HCT116 (cell line): ENCODE measurements around the gene CRYBG2. TPM values are rescaled to one million over a fixed set of nuclear protein-coding genes. Genes with fewer than 3 reads are reported as not detected.

Source experiments
- ATAC-seq: fragments of 200-7000 bp; cut with Tn5 transposase; 2 replicates; pipeline ENCODE4 v1.9.1; 2020; ENCODE audit warnings: mild to moderate bottlenecking, moderate library complexity
- BruUV-seq: library from RNA; stranded (reverse); fragments of 400-500 nt; replicated peaks from 2 replicates; lab custom pipeline; 2021; lab: Mats Ljungman, UMichigan
- CTCF ChIA-PET: fragments of 300-600 bp; sonication (Branson Sonifier 250); formaldehyde crosslinking; loops from one replicate; lab custom pipeline; 2021; ENCODE audit warnings: antibody characterized with exemption; lab: Charles Lee
- POLR2A ChIA-PET: fragments of 300-600, 350-600 bp; sonication (Branson Sonifier 250); formaldehyde crosslinking; loops from one replicate; lab custom pipeline; 2021; ENCODE audit warnings: antibody characterized with exemption; lab: Charles Lee
- RAD21 ChIA-PET, 2 experiments: fragments of 300-600 bp; sonication (Branson Sonifier 250); formaldehyde crosslinking; loops; one replicate each; lab custom pipeline; 2023; ENCODE audit warnings: low total read pairs in 2 of 2; ENCODE audit not compliant: uncharacterized antibody in 2 of 2, unreplicated experiment in 2 of 2, low non-redundant PET in 1 of 2; lab: Charles Lee
- DNase-seq: peaks from one replicate; pipeline ENCODE4 v3.0.0-alpha.2; 2010; ENCODE audit warnings: low read depth, low spot score
- H2AFZ ChIP-seq: fragments of 200-600 bp; shearing (Covaris generic), sonication (generic); 2 replicates; pipeline ENCODE4 v1.6.1; 2017; ENCODE audit warnings: low read depth, mixed run types, mixed read lengths, antibody characterized with exemption, low read length; ENCODE audit not compliant: poor library complexity, severe bottlenecking
- H3K27ac ChIP-seq: 2 replicates; pipeline ENCODE4 v1.5.1; 2012; ENCODE audit warnings: low read depth, low read length
- H3K27me3 ChIP-seq: fragments of 200-600 bp; sonication (generic); 2 replicates; pipeline ENCODE4 v1.6.1; 2016; ENCODE audit warnings: mixed run types, low read length, mixed read lengths; ENCODE audit not compliant: insufficient read depth
- H3K36me3 ChIP-seq, 2 experiments: fragments of 200-500 bp in 1 of 2; fragments of 200-600 bp in 1 of 2; sonication (Bioruptor generic) in 1 of 2; sonication (generic) in 1 of 2; 2 replicates each; pipeline versions ENCODE4 v1.5.1 to v1.6.1; 2014 to 2016; ENCODE audit warnings: low read length in 2 of 2, inconsistent platforms in 1 of 2, mixed read lengths in 1 of 2, mixed run types in 1 of 2; ENCODE audit not compliant: insufficient read depth in 2 of 2, control insufficient read depth in 1 of 2
- H3K4me1 ChIP-seq, 2 experiments: fragments of 200-600 bp in 1 of 2; sonication (generic) in 1 of 2; 2 replicates each; pipeline versions ENCODE4 v1.5.1 to v1.6.1; 2012 to 2017; ENCODE audit warnings: low read length in 2 of 2, inconsistent platforms in 1 of 2, mild to moderate bottlenecking in 1 of 2, mixed read lengths in 1 of 2, mixed run types in 1 of 2, moderate library complexity in 1 of 2; ENCODE audit not compliant: insufficient read depth in 2 of 2, control insufficient read depth in 1 of 2
- H3K4me2 ChIP-seq: fragments of 200-600 bp; sonication (generic); 2 replicates; pipeline ENCODE4 v1.6.1; 2017; ENCODE audit warnings: mixed run types, low read length, mixed read lengths
- H3K4me3 ChIP-seq, 2 experiments: fragments of 200-600 bp in 1 of 2; sonication (generic) in 1 of 2; replicated peaks in 1 of 2; 2 replicates each; pipeline ENCODE4 v1.5.1; 2011 to 2016; ENCODE audit warnings: low read length in 2 of 2, control low read depth in 1 of 2, low read depth in 1 of 2, mild to moderate bottlenecking in 1 of 2, mixed read lengths in 1 of 2, mixed run types in 1 of 2
- H3K79me2 ChIP-seq: fragments of 200-600 bp; sonication (generic); 2 replicates; pipeline ENCODE4 v1.6.1; 2017; ENCODE audit warnings: mild to moderate bottlenecking, mixed run types, low read length, moderate library complexity, mixed read lengths; ENCODE audit not compliant: insufficient read depth
- H3K9ac ChIP-seq: fragments of 200-600 bp; sonication (generic); 2 replicates; pipeline ENCODE4 v1.6.1; 2016; ENCODE audit warnings: low read length, mixed read lengths
- H3K9me2 ChIP-seq: fragments of 200-600 bp; sonication (generic), shearing (Covaris generic); 2 replicates; pipeline ENCODE4 v1.6.1; 2017; ENCODE audit warnings: mixed run types, mild to moderate bottlenecking, moderate library complexity; ENCODE audit not compliant: insufficient read depth
- H3K9me3 ChIP-seq, 2 experiments: fragments of 200-500 bp in 1 of 2; fragments of 200-600 bp in 1 of 2; sonication (Bioruptor generic) in 1 of 2; sonication (generic) in 1 of 2; 2 replicates each; pipeline ENCODE4 v1.6.1; 2014 to 2017; ENCODE audit warnings: low read length in 2 of 2, mixed read lengths in 2 of 2, inconsistent platforms in 1 of 2, low read depth in 1 of 2, mild to moderate bottlenecking in 1 of 2, mixed run types in 1 of 2, moderate library complexity in 1 of 2; ENCODE audit not compliant: control insufficient read depth in 1 of 2, insufficient read depth in 1 of 2
- H4K20me1 ChIP-seq: fragments of 200-600 bp; sonication (generic), shearing (Covaris generic); 2 replicates; pipeline ENCODE4 v1.6.1; 2017; ENCODE audit warnings: mixed run types, mild to moderate bottlenecking, moderate library complexity; ENCODE audit not compliant: insufficient read depth
- ATF3 ChIP-seq: IDR thresholded peaks from 2 replicates; pipeline ENCODE4 v1.6.1; 2012
- CTCF ChIP-seq, 3 experiments: fragments of 200-600 bp in 1 of 3; sonication (generic) in 1 of 3; IDR thresholded peaks in 2 of 3; conservative IDR thresholded peaks in 1 of 3; 2 replicates each; pipeline ENCODE4 v1.5.1; 2012 to 2017; ENCODE audit warnings: low read depth in 2 of 3, low read length in 2 of 3, antibody characterized with exemption in 1 of 3, borderline replicate concordance in 1 of 3, control low read depth in 1 of 3, mild to moderate bottlenecking in 1 of 3, mixed read lengths in 1 of 3, mixed run types in 1 of 3, moderate library complexity in 1 of 3; ENCODE audit not compliant: insufficient read depth in 1 of 3
- EGR1 ChIP-seq: IDR thresholded peaks from 2 replicates; pipeline ENCODE4 v1.6.1; 2012; ENCODE audit warnings: low read depth
- ELF1 ChIP-seq: IDR thresholded peaks from 2 replicates; pipeline ENCODE4 v1.6.1; 2012; ENCODE audit warnings: low read depth, borderline replicate concordance
- EZH2 ChIP-seq: fragments of 200-600 bp; sonication (generic); IDR thresholded peaks from 2 replicates; pipeline ENCODE4 v1.6.1; 2017; ENCODE audit warnings: antibody characterized with exemption, mixed run types
- EZH2phosphoT487 ChIP-seq: fragments of 200-600 bp; IDR thresholded peaks from 2 replicates; pipeline ENCODE4 v1.6.1; 2018; ENCODE audit warnings: antibody characterized with exemption, borderline replicate concordance
- FOSL1 ChIP-seq: IDR thresholded peaks from 2 replicates; pipeline ENCODE4 v1.6.1; 2012; ENCODE audit warnings: low read depth
- MAX ChIP-seq: IDR thresholded peaks from 2 replicates; pipeline ENCODE4 v1.6.1; 2012
- POLR2A ChIP-seq: IDR thresholded peaks from 2 replicates; pipeline ENCODE4 v1.7.0; 2011; ENCODE audit warnings: borderline replicate concordance; ENCODE audit not compliant: insufficient read depth, insufficient read length; ENCODE audit errors: extremely low read depth
- POLR2AphosphoS5 ChIP-seq: IDR thresholded peaks from 2 replicates; pipeline ENCODE4 v1.6.1; 2011; ENCODE audit warnings: mild to moderate bottlenecking, low read depth, low read length, moderate library complexity
- REST ChIP-seq: IDR thresholded peaks from 2 replicates; pipeline ENCODE4 v1.6.1; 2012; ENCODE audit warnings: low read depth
- SP1 ChIP-seq: IDR thresholded peaks from 2 replicates; pipeline ENCODE4 v1.6.1; 2012; ENCODE audit warnings: low read depth
- SRF ChIP-seq: IDR thresholded peaks from 2 replicates; pipeline ENCODE4 v1.6.1; 2012; ENCODE audit warnings: low read depth
- TCF7L2 ChIP-seq: IDR thresholded peaks from 2 replicates; pipeline ENCODE4 v1.7.0; 2011; ENCODE audit warnings: borderline replicate concordance, inconsistent platforms; ENCODE audit not compliant: insufficient read depth, insufficient read length; ENCODE audit errors: extremely low read depth
- YY1 ChIP-seq: IDR thresholded peaks from 2 replicates; pipeline ENCODE4 v1.6.1; 2011; ENCODE audit warnings: low read length, low read depth, moderate library complexity, mild to moderate bottlenecking; ENCODE audit not compliant: insufficient replicate concordance; ENCODE audit errors: extremely low read depth
- ZFX ChIP-seq: fragments of 450-650 bp; IDR thresholded peaks from 2 replicates; pipeline ENCODE4 v1.6.1; 2017
- intact Hi-C: fragments of 100-400 bp; cut with micrococcal nuclease; formaldehyde crosslinking; loops from 2 replicates; pipeline ENCODE4 v1.10.0; 2022
- total RNA-seq: library from RNA; stranded (reverse); gene quantifications from one replicate; pipeline ENCODE4 v1.2.1, GENCODE V29; 2021; ENCODE audit not compliant: unreplicated experiment

Gene CRYBG2
- total RNA-seq, 1 experiment from 2014 or later = 10.5 TPM

- Histone ChIP-seq H3K27ac (no peak overlapping the region), H4K20me1 (no peaks in the 10 kb centered on the region), H3K4me3 (no peak overlapping the region), H3K9me3 (no peaks in the 10 kb centered on the region), H3K79me2 (no peaks in the 10 kb centered on the region), H2AFZ (no peak overlapping the region), H3K27me3 (no peaks in the 10 kb centered on the region), H3K4me1 (peaks cover 11 to 35% of the 10 kb centered on the region in 2 experiments; a peak in 3 of 4 replicates), H3K4me2 (no peak overlapping the region), H3K9me2 (no peaks in the 10 kb centered on the region), H3K9ac (no peak overlapping the region), H3K36me3 (no peaks in the 10 kb centered on the region)
- RAD21 ChIA-PET = no interaction called here
- DNase-seq = no peak
- ATAC-seq = no peak
- intact Hi-C loops = no loop called here
- POLR2A ChIA-PET = no interaction called here
- BruUV-seq = no TSS peak
- CTCF ChIA-PET = interaction anchor here (1.0 to 1.7 kb wide), 3 partner anchors 11 to 29 kb away, joined by 3 to 4 read pairs (median 3); no protein-coding TSS in a partner anchor
- TF ChIP-seq POLR2A (no peak), EGR1 (no peak), SRF (no peak), POLR2AphosphoS5 (no peak), TCF7L2 (no peak), YY1 (no peak), CTCF (IDR thresholded peaks at IDR 0.05 in 2 of 3, conservative IDR thresholded peaks at IDR 0.05 in 1 of 3; ENCODE audit: borderline replicate concordance in 1 of 3, insufficient read depth in 1 of 3, low read depth in 2 of 3, low read length in 2 of 3) (no peak), FOSL1 (no peak), EZH2 (no peak), EZH2phosphoT487 (no peak), REST (no peak), ZFX (no peak), ELF1 (no peak), ATF3 (no peak), MAX (no peak), SP1 (no peak)
Observed at GRCh38 chr1:26362331-26362730, 8.4 kb upstream of the CRYBG2 start.
